ENCODE data around the gene LMX1A. TPM values are rescaled to one million over a fixed set of nuclear protein-coding genes. Genes with fewer than 3 reads are reported as not detected.

LMX1A gene
- under 1 TPM in 1 of 4 donors, not detected in 3; 0.04 TPM for polyA plus RNA-seq (ENCODE audit: insufficient read length in 4 of 4)

DNA sequence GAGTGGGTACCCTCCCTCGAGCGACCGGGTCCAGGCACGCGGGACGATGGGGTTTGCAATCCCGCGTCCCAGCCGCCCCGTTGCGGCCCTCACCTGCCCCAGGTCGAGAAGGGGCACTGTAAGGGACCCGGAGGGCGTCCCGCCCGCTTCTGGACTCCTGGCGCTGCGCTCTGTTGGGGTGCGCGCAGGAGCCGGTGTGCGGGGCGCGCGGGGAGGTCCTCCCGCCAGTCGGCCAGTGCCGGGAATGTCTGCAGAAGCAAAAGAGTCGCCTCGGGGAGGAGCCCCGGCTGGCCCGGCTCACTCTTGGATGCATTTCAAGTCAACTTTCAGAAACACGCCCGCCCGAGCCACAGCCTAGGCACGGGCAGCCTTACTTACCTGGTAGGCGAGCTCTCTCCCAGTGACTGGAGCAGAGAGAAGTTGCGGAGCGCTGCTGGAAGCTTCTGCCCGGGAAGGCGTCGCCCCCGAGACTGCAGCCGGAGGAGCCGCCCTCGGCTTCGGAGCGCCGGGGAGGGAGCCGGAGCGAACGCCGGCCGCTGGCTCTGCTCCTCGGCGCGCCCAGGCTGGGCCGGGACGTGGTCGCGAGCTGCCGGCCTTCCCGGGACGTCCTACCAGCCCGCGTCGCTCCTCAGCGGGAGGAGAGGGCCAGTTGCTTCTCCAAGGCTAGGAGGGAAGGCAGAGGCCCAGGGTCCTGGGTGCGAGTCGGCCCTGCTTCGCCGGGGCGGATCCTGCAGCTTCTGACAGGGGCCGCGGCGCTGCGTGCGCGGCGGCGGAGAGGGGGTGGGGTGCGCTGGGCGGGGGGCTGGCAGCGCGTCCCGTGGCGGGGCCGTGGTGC is at the start of gene LMX1A:
TSS of gene LMX1A (minus strand) at position 739 of the 835 bp plus-strand sequence. CDS start 1,156 bp downstream, outside the sequence.
- DNase-seq (ENCODE audit: low read depth in 4 of 4, low spot score in 3 of 4), result no peak

DNA sequence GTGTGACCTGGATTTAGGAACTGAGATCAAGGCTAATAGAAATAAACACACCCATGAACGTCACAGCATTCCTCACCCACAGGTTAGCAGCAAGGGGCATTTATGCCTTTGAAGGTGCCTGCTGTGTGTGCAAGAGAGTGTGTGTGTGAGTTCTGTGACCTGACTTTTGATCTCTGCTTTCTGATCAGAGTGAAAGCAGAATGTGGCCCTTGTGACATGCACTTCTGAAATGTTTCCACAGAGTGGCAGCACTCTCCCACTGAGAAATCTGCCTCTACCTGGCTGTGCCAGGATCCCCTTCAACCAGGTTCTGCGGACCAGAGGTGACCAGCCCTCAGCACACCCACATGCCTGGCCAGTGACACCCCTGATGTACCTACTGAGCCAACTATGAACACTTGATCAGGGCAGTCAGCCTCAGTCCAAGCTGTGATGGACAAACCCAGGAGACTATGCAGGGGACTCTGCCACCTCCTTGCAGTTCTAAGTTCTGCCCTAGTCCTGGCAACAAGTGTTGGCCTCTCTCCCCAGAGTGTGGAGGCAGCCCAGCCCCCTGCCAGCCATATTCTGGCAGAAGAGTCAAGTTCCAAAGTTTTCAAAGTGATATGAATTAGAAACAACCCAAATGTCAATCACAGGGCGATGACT is 47.4 kb upstream of the LMX1A start:
- DNase-seq (ENCODE audit: low read depth in 4 of 4, low spot score in 3 of 4), result no peak

DNA sequence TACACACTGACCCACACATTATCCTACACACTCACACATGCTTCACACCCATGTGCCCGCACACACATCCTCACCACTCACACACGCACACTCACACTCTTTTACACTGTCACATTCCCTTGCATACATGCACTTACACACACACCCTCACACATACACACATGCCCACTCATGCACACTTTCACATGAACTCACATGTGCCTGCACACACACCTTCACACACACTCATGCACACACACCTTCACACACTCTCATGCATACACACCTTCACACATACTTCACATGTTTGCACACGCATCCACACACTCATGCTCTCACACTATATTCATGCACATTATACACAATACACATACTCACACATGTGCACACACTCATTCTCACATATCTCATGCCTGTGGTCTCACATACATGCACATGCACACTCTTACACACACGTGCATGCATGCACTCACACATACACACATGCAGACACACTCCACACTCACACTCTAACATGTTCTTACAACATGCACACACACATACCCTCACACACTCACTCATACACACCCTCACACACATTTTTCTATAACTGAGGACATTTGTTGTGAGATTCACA is 46.1 kb upstream of the LMX1A start:
- DNase-seq (ENCODE audit: low read depth in 4 of 4, low spot score in 3 of 4), result no peak

DNA sequence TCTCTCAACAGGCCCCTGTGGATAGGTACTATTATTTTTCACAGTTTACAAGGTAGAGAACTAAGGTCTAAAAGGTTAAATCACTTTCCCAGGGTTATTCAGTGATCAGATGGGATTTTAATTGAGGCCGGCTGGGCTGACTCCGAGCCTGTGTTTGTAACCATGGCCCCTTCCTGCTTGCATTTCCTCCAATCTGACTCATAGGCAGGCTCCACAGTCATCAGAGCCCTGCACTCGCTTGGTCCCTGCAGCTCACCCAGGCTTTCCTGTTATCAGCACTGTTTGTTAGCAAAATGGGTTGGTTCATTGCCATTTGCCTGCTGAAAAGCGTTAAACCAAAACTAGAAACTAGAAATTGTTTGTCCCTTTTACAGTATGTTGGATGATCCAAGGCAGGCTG is 41.4 kb upstream of the LMX1A start:
- no peak for DNase-seq (ENCODE audit: low read depth in 4 of 4, low spot score in 3 of 4)

DNA sequence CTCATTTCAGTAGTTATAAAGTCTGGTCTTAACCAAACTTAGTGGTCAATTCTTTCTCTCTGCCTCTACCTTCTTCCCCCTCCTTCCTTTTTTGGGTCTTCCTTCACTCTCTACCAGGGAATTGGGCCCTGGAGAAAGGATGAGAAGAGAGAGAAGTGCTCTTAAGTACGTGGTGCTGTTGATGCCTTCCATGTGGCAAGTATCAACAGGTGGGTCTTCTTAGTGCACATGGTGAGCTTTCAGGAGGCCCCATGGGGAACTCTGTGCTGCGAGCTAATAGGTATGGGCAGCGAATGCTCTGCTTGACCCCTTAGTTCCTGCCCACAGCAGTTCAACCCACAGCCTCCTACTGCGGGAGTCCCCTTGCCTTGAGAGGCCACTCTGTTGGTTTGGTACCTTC is 39.4 kb upstream of the LMX1A start:
- DNase-seq (ENCODE audit: low read depth in 4 of 4, low spot score in 3 of 4), result no peak

DNA sequence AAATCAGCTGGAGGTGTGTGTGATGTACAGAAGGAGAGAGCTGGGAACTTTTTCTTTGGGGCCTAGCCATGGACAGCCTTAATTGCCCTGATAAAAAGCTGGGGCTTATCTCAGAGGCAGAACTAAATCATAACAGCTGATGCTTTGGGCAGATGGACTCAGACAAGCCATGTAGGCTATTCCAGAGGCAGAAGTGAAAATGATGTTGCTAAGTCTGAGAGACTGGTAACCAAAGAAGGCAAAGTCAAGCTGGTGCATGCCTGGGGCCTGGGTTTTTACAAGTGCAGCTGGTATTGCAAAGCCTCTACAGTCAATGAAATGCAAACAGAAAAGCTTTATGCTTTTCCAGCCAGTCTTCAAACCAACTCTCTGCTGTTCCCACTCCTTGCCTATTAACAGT is 39.0 kb upstream of the LMX1A start:
- DNase-seq (ENCODE audit: low read depth in 4 of 4, low spot score in 3 of 4), result no peak

DNA sequence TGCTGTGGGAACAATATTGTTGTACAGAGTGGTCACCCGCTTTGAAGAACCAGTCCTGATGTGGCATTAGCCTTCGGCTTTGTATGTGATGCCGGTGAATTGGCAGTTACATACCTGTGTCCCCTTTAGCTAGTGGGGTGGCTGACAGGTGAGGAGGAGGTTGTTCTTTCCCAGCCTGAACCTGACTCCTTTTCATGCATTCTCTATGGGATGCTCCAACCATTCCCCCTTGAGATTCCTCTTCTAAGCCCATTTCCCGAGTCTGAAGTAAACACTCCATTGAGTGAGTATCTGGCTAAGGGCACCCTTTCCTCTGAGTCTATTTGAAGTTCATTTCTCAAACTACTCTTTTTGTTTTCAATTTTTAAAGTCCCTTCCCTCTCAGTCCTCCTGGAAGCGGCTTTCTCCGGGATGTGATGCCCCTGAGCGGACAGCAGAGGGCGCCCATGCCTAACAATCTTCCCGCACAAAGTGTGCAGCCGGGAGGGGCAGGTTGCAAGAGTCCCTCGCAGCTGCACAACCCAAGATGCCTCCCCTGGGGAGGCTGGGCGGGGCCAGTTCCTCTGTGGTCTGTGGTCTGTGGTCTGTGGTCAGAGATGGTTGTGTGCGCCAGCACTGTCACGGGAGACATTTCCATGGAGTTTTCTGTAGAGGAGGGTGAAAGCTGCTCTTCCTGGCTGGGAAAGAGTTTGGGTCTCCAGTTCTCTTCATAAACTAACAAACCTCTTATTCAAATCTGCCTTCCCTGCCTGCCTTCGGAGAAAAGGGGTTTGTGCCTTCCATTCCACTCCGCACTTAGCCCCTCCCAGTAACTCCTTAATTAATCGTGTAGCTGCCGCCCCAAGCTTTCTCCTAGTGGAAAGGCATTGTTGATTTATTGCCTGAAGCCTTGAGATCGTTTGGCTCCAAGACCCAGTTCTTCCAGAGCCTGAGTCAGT is 36.4 kb upstream of the LMX1A start:
- peak in 3 of 4 donors; percentile 53 to 69 (median 54) for DNase-seq (ENCODE audit: low read depth in 4 of 4, low spot score in 3 of 4)

DNA sequence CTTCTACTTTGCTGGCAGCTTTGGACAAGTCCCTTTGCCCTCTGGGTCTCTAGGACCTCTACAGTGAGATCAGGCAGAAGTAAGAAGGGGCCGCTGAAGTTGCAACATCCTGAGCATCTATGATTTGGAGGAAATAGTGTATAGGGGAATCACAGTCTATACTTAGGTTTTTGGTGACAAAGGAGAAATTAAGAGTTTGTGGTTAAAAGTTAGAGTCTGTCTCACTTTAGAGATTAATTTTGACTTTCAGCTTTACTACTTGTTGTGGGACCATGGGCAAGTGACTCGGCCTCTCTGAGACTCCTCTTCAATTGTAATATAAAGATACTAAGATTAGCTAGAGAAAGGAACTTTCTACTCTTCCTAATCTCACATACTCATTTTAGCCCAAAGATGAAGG is 33.1 kb upstream of the LMX1A start:
- no peak for DNase-seq (ENCODE audit: low read depth in 4 of 4, low spot score in 3 of 4)

DNA sequence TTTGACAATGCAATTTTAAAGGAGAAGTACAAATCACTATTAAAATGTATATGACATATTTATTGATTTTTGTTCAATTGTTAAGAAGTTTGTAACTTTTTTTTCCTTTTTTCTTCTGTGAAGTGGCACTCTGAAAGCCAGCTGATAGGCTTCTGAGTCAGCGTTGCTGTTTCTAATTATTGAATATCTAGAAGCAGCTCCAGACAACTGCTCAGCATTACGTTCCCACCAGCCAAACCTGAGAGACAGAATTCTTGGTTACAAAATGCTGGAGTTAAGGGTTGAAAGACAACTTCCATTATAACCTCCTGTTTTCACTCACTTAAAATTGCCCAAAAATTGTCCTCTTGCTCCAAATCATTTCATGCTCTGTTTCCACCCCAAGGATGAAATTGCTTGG is 31.4 kb upstream of the LMX1A start:
- no peak for DNase-seq (ENCODE audit: low read depth in 4 of 4, low spot score in 3 of 4)

DNA sequence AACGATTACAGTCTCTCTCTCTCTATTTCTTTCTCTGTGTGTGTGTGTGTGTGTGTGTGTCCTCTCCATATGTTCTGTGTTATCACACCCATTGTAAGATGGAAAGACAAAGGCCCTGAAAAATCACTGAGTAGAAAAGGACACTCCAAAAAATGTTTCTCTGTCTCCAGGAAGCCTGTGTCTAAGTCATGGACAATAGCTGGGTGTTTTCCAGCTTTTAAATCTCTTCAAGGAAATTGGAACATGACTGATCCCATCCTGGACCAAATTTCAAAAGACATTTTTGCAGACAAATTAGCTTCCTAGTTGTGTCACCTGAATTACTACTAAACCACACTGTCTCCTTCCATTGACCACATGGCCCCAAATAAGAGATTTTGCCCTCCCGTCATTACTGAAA is 31.0 kb upstream of the LMX1A start:
- DNase-seq (ENCODE audit: low read depth in 4 of 4, low spot score in 3 of 4), result no peak

DNA sequence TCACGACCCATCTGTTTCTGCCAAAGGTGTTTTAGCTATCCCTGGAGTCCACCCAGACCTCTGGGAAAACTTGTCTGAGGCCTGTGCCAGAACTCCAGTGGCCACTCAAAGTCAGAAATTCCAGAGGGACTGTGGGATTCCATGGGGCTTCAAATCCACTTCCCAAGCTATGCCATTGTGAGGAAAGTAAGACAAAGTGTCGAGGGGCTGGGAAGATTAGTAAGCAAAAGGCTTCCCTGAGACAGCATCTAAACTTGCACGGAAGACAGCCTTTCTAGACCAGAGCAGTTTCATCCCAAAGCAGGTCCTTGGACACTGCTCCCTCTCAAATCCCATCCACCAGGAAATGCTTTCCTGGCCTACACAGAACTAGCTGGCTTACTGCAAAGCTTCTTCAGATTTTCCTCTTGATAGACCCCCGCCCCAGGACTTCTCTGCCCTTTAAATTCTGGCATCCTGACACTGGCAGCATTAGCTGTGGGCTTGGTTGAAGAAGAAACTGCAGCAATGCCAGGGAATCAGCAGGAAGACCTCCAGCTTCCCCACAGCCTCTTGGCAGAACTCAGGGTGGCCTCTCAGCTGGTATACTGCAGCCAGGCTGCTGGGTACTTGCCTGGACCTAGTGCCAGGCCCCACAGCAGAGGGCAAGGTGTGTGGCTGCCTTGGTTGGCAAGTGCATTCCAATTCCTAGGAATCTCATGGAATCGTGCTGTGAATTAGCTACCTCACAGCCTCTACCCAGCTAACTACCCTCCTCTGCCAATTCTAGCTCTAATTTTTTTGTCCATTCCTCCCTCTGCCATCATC is 27.3 kb upstream of the LMX1A start:
- DNase-seq (ENCODE audit: low read depth in 4 of 4, low spot score in 3 of 4), result no peak

DNA sequence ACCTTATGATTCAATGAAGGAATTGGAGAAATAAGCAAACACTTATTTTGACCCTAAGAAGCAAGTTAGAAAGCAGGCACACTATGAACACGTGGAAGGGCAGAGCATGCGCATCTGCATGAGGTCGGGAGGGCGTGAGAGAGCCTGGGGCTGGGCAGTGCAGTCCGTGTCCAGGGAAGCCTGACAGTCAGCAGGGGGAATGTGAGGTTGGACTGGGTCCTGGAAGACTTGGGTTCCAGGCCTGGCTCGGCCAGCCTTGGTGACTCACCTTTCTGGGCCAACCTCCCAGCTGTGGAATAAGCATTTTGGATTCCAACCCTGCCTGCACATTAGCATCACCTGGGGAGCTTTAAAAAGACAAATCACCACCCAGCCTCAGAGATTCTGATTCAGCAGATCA is 26.6 kb upstream of the LMX1A start:
- DNase-seq (ENCODE audit: low read depth in 4 of 4, low spot score in 3 of 4), result no peak

DNA sequence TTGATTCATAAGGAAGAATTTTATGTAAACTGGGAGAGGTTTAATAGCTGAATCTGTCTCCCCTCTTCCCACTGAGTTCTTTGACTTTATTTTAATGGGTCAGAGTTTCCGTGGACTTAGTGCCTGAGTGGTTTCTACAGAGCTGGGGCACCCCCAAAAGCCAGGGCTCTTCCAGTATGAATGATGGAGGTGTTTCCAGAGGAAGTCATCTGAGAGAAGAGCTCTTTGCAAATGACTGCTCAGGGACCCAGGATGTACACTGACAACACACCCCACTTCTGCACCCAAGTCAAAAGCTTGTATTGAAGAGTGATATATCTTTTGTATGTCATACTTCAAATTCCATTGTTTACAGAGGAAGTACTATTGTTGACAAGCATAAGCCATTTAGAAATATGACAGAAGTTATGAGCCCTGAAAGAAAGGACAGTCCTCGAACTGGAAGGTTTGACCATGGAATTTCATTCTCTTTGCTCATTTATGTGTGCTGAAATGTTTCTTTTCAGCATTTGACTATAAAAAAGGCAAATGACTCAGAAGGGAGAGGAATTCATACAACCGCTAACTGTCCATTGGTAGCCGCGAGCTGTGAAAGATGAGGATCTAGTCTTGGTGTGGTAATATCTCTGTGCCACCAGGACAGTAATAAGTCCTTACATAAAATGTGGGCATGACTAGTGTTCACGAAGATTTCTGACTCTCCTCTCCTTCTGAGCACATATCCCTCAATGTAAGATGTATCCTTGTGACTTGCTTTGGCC is 25.4 kb upstream of the LMX1A start:
- DNase-seq (ENCODE audit: low read depth in 4 of 4, low spot score in 3 of 4), result no peak

DNA sequence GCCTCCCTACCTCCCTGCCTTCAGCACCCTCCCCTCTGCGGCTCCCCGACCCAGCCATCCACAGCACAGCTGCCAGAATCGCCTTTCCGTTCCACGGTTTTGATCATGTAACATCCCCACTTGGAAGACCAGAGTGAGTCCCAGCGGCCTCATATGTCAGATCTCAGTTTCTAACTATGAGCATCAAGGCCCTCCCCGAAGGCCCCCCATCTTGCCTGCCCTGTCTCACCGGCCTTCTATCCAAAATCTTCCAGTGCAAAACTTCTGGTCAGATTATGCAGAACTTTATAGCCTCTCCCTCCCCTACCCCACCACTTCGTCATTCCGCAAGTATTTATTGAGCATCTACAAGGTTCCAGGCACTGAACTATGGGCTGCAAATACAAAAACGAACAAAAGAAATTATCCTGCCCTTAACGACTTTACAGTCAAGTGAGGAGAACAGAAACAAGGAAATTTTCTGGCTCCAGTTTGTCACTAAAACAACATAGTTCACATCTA is 20.3 kb upstream of the LMX1A start:
- DNase-seq (ENCODE audit: low read depth in 4 of 4, low spot score in 3 of 4), result no peak

DNA sequence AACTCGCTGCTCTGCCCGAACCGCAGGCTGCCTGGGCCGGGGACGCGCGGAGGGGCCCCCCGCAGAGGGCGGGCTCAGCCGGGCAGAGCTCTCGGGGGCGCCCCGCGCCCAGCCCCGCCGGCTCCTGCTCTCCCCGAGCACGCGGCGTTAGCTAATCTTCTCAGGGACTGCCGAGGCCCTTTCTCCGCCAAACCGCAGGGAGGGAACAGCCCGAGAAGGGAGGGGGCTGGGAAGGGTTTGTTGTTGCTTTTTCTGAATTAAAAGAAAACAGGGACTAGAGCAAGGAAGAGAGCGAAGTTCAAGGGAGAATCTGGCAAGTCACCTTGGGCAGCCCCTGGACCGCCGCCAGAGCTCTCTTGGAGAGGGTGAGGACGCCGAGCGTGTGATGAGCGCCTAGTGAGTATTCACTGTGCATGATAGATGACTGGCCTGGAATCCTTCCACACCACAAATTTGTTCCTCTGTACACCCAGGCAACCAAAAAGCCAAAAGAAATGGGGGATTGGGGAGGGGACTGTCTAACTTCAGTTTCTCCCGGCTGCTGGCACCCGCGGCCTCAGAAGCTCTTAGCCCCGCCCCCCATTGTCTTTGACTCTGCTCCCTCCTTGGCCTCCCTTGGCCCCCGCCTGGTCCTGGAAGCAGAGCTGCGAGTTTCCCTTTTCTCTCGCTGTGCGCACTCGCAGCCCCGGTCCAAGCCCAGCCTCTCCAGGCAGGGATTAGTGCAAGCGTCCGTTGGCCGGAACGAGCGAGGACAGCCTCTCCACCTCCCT is 19.7 kb upstream of the LMX1A start:
- DNase-seq (ENCODE audit: low read depth in 4 of 4, low spot score in 3 of 4), result peak in 2 of 4 donors; percentile 56 to 59

DNA sequence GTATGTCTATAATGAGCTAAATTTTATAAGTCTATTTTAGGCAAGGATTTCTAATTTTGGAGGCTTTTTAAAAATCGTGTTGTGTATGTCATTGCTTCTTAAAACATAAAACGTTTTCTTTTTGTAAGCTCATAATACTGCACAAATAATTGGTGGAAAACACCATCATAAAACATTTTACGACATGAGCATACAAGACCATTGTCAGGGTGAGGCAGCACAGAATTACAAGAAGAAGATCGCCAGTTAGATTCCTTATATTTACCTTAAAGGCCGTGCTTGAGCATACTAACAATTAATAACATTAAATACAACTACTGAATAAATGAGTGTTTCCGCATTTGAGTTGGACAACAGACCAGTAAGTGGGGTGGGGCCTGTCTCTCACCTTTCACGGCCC is 19.1 kb upstream of the LMX1A start:
- DNase-seq (ENCODE audit: low read depth in 4 of 4, low spot score in 3 of 4), result no peak

DNA sequence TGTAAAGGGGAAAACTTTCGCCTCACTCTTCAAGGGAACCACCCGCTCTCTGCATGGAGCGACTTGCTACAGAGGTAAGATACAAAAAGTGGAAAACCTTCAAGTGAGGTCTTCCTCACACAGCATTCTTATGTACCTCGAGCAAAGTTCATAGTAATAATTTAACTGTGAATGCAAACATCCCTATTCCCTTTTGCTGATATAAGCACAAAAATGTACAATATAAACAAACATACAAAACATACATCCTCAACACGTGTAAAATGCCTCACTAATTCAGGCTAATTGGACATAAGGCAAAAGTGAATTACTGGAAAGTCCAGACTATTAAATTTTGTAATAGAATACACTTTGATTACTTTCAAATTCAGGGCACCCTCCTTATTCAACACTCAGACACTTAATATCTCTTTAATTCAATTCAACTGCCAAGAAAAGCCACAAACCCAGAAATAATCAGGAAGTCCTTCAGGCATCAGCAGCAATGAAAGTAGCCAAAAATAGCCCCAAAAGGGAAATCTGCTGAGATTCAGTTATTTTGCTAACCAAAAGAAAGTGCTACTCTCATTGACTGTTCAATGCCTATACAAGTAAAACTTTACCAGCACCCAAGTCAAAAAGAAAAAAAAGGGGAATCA is 15.2 kb upstream of the LMX1A start:
- no peak for DNase-seq (ENCODE audit: low read depth in 4 of 4, low spot score in 3 of 4)
